WTC11 (cell line): ENCODE results near the gene MYO15A. TPM values are rescaled to one million over a fixed set of nuclear protein-coding genes. Genes with fewer than 3 reads are reported as not detected.

Experiments used
- ATAC-seq: fragments of 200-7000 bp; cut with Tn5 transposase; 2 replicates; pipeline ENCODE4 v1.10.0; 2021; ENCODE audit warnings: mild to moderate bottlenecking, moderate library complexity
- CTCF ChIA-PET: fragments of 300-600 bp; sonication (Branson Sonifier 250); formaldehyde crosslinking; loops from one replicate; lab custom pipeline; 2021; ENCODE audit warnings: antibody characterized with exemption; lab: Charles Lee
- POLR2A ChIA-PET: fragments of 350-600 bp; sonication (Branson Sonifier 250); formaldehyde crosslinking; loops from one replicate; lab custom pipeline; 2021; ENCODE audit warnings: antibody characterized with exemption; lab: Charles Lee
- DNase-seq: peaks from one replicate; pipeline ENCODE4 v3.0.0; 2021; ENCODE audit warnings: low spot score
- H3K27ac Mint-ChIP-seq: 2 replicates; pipeline ENCODE4 v1.8.0; 2021; ENCODE audit warnings: mixed read lengths
- H3K27me3 Mint-ChIP-seq: 2 replicates; pipeline ENCODE4 v1.8.0; 2021; ENCODE audit warnings: low read depth, mild to moderate bottlenecking, moderate library complexity, mixed read lengths
- H3K36me3 Mint-ChIP-seq: 2 replicates; pipeline ENCODE4 v1.8.0; 2021; ENCODE audit warnings: mixed read lengths
- H3K4me1 Mint-ChIP-seq: 2 replicates; pipeline ENCODE4 v1.8.0; 2022; ENCODE audit warnings: mixed read lengths
- H3K4me3 Mint-ChIP-seq: 2 replicates; pipeline ENCODE4 v1.8.0; 2021; ENCODE audit warnings: mild to moderate bottlenecking, moderate library complexity, mixed read lengths
- H3K9me3 Mint-ChIP-seq: 2 replicates; pipeline ENCODE4 v1.8.0; 2021; ENCODE audit warnings: mixed read lengths
- ARID4B ChIP-seq: sonication (generic); formaldehyde crosslinking; IDR thresholded peaks from 2 replicates; pipeline ENCODE4 v1.8.0; 2023; ENCODE audit warnings: missing genetic modification reagents, mild to moderate bottlenecking, borderline replicate concordance
- CREB1 ChIP-seq: sonication (generic); formaldehyde crosslinking; IDR thresholded peaks from 2 replicates; pipeline ENCODE4 v1.8.0; 2023; ENCODE audit warnings: mild to moderate bottlenecking, missing genetic modification reagents
- E2F5 ChIP-seq: sonication (generic); formaldehyde crosslinking; IDR thresholded peaks from 2 replicates; pipeline ENCODE4 v1.8.1; 2022; ENCODE audit warnings: mild to moderate bottlenecking, moderate library complexity, missing genetic modification reagents
- ELF4 ChIP-seq: sonication (generic); formaldehyde crosslinking; IDR thresholded peaks from 2 replicates; pipeline ENCODE4 v1.8.1; 2022; ENCODE audit warnings: low read depth, mild to moderate bottlenecking, moderate library complexity, missing genetic modification reagents
- ETV6 ChIP-seq: sonication (generic); formaldehyde crosslinking; IDR thresholded peaks from 2 replicates; pipeline ENCODE4 v1.8.1; 2022; ENCODE audit warnings: mild to moderate bottlenecking, missing genetic modification reagents
- FOXJ3 ChIP-seq: sonication (generic); formaldehyde crosslinking; IDR thresholded peaks from 2 replicates; pipeline ENCODE4 v1.9.0; 2021; ENCODE audit warnings: missing genetic modification reagents, mild to moderate bottlenecking, borderline replicate concordance
- HMGA2 ChIP-seq: fragments of 250-450 bp; sonication (Bioruptor Pico); IDR thresholded peaks from 2 replicates; pipeline ENCODE4 v1.4.0; 2021; ENCODE audit warnings: mild to moderate bottlenecking, moderate library complexity
- IRF1 ChIP-seq: sonication (generic); formaldehyde crosslinking; IDR thresholded peaks from 2 replicates; pipeline ENCODE4 v1.8.0; 2023; ENCODE audit warnings: missing genetic modification reagents
- JAZF1 ChIP-seq: fragments of 250-450 bp; sonication (Bioruptor Pico); IDR thresholded peaks from 2 replicates; pipeline ENCODE4 v1.9.0; 2021; ENCODE audit warnings: moderate library complexity, mild to moderate bottlenecking, inconsistent platforms
- MXD4 ChIP-seq: fragments of 250-450 bp; sonication (Bioruptor Pico); IDR thresholded peaks from 2 replicates; pipeline ENCODE4 v1.8.0; 2021; ENCODE audit warnings: mild to moderate bottlenecking, moderate library complexity, borderline replicate concordance
- NR2C2 ChIP-seq: sonication (generic); formaldehyde crosslinking; IDR thresholded peaks from 2 replicates; pipeline ENCODE4 v1.8.0; 2022; ENCODE audit warnings: mild to moderate bottlenecking, missing genetic modification reagents
- PRDM15 ChIP-seq: sonication (generic); formaldehyde crosslinking; IDR thresholded peaks from 2 replicates; pipeline ENCODE4 v1.8.0; 2022; ENCODE audit warnings: missing genetic modification reagents
- SMAD3 ChIP-seq: sonication (generic); formaldehyde crosslinking; IDR thresholded peaks from 2 replicates; pipeline ENCODE4 v1.8.0; 2022; ENCODE audit warnings: missing genetic modification reagents, mild to moderate bottlenecking, borderline replicate concordance
- USF1 ChIP-seq: sonication (generic); formaldehyde crosslinking; IDR thresholded peaks from 2 replicates; pipeline ENCODE4 v1.8.0; 2022; ENCODE audit warnings: mild to moderate bottlenecking, missing genetic modification reagents
- ZBTB21 ChIP-seq: sonication (generic); formaldehyde crosslinking; IDR thresholded peaks from 2 replicates; pipeline ENCODE4 v1.8.1; 2023; ENCODE audit warnings: mild to moderate bottlenecking, missing genetic modification reagents, borderline replicate concordance
- ZBTB43 ChIP-seq: sonication (generic); formaldehyde crosslinking; IDR thresholded peaks from 2 replicates; pipeline ENCODE4 v1.8.1; 2023; ENCODE audit warnings: mild to moderate bottlenecking, missing genetic modification reagents
- ZNF232 ChIP-seq: sonication (generic); formaldehyde crosslinking; IDR thresholded peaks from 2 replicates; pipeline ENCODE4 v1.8.0; 2022; ENCODE audit warnings: mild to moderate bottlenecking, missing genetic modification reagents
- ZNF396 ChIP-seq: fragments of 250-450 bp; sonication (Bioruptor Pico); IDR thresholded peaks from 2 replicates; pipeline ENCODE4 v1.8.0; 2021; ENCODE audit warnings: mild to moderate bottlenecking, moderate library complexity, borderline replicate concordance
- total RNA-seq: library from RNA; stranded (reverse); gene quantifications from 3 replicates; pipeline ENCODE4 v1.2.3, GENCODE V29; 2021

MYO15A gene
- total RNA-seq, 1 experiment from 2014 or later = 2.6 TPM

- no peak for TF ChIP-seq ETV6 (CRISPR knock-in tag)
- TF ChIP-seq ARID4B = no peak
- no peak for TF ChIP-seq NR2C2 (CRISPR knock-in tag)
- TF ChIP-seq SMAD3 (CRISPR knock-in tag) = no peak
- TF ChIP-seq IRF1 (CRISPR knock-in tag) = no peak
- TF ChIP-seq ZNF232 (CRISPR knock-in tag) = no peak
- no peak for TF ChIP-seq ZBTB21
- TF ChIP-seq CREB1 (CRISPR knock-in tag) = no peak
- no peak for TF ChIP-seq ELF4 (CRISPR knock-in tag)
- TF ChIP-seq USF1 (CRISPR knock-in tag) = no peak
- TF ChIP-seq E2F5 (CRISPR knock-in tag) = no peak
- TF ChIP-seq MXD4 (CRISPR knock-in tag) = no peak
- TF ChIP-seq PRDM15 (CRISPR knock-in tag) = no peak
- TF ChIP-seq ZBTB43 (CRISPR knock-in tag) = no peak
- no peak for TF ChIP-seq JAZF1 (CRISPR knock-in tag)
- TF ChIP-seq ZNF396 (CRISPR knock-in tag) = no peak
- no peak for TF ChIP-seq HMGA2 (CRISPR knock-in tag)
- no peak for TF ChIP-seq FOXJ3
- H3K36me3 Mint-ChIP-seq = no peaks in the 10 kb centered on the region
- no peaks in the 10 kb centered on the region for H3K9me3 Mint-ChIP-seq
- H3K27ac Mint-ChIP-seq = peak overlapping the region; percentile 24; the same call in 1 of the 2 replicates
- ChIA-PET CTCF (interaction anchor here (0.6 to 4.5 kb wide), 4 partner anchors 27 to 158 kb away, joined by 3 to 38 read pairs (median 4); partner anchors contain the start of gene EVPLL), POLR2A (no interaction called here)
- no peak; the same call in 1 of the 2 replicates for ATAC-seq
- H3K4me3 Mint-ChIP-seq = no peak overlapping the region
- DNase-seq = no peak
- H3K27me3 Mint-ChIP-seq = no peaks in the 10 kb centered on the region
- H3K4me1 Mint-ChIP-seq = peaks cover 7% of the 10 kb centered on the region
These were observed 110.3 kb downstream of the MYO15A start for GRCh38 chr17:18218756-18219415.
